H1 (cell line): ENCODE results near the gene UPK1B.

Source experiments
- ASH2L ChIP-seq: fragments of 200-600, 300-600 bp; sonication (generic); IDR thresholded peaks from one replicate; pipeline ENCODE4 v1.7.1; 2017; ENCODE audit warnings: low read length
- CTCF ChIP-seq, 3 experiments: IDR thresholded peaks; 1 replicate in 2 of 3; 2 replicates in 1 of 3; pipeline versions ENCODE4 v1.5.1 to v1.6.1; 2011; ENCODE audit warnings: low read length in 3 of 3, mild to moderate bottlenecking in 3 of 3, inconsistent platforms in 2 of 3, low read depth in 1 of 3, moderate library complexity in 1 of 3; ENCODE audit not compliant: insufficient read depth in 1 of 3; ENCODE audit errors: control extremely low read depth in 1 of 3
- EZH2 ChIP-seq: fragments of 200-600 bp; sonication (generic); IDR thresholded peaks from 2 replicates; pipeline ENCODE4 v1.7.1; 2012; ENCODE audit warnings: low read depth, mild to moderate bottlenecking, moderate library complexity, low read length, inconsistent platforms; ENCODE audit not compliant: severe bottlenecking
- GTF2F1 ChIP-seq: IDR thresholded peaks from 2 replicates; pipeline ENCODE4 v1.6.1; 2012; ENCODE audit warnings: low read depth, low read length, improper control_type of control experiment, borderline replicate concordance
- KDM5A ChIP-seq: fragments of 200-600 bp; IDR thresholded peaks from 2 replicates; pipeline ENCODE4 v1.7.1; 2012; ENCODE audit warnings: mild to moderate bottlenecking, low read length, inconsistent platforms, mixed read lengths
- POLR2A ChIP-seq, 2 experiments: IDR thresholded peaks; 1 replicate in 1 of 2; 2 replicates in 1 of 2; pipeline ENCODE4 v1.6.1; 2011; ENCODE audit warnings: low read depth in 2 of 2, low read length in 2 of 2, mild to moderate bottlenecking in 2 of 2; ENCODE audit errors: control extremely low read depth in 1 of 2
- POLR2AphosphoS5 ChIP-seq: IDR thresholded peaks from 2 replicates; pipeline ENCODE4 v1.6.1; 2011; ENCODE audit warnings: low read depth, low read length
- RAD21 ChIP-seq, 2 experiments: IDR thresholded peaks in 1 of 2; conservative IDR thresholded peaks in 1 of 2; 2 replicates each; pipeline ENCODE4 v1.6.1; 2011; ENCODE audit warnings: low read depth in 2 of 2, low read length in 2 of 2, improper control_type of control experiment in 1 of 2, inconsistent platforms in 1 of 2, mild to moderate bottlenecking in 1 of 2, moderate library complexity in 1 of 2
- TAF1 ChIP-seq: IDR thresholded peaks from 2 replicates; pipeline ENCODE4 v1.6.1; 2011; ENCODE audit warnings: mild to moderate bottlenecking, low read depth, low read length

DNA sequence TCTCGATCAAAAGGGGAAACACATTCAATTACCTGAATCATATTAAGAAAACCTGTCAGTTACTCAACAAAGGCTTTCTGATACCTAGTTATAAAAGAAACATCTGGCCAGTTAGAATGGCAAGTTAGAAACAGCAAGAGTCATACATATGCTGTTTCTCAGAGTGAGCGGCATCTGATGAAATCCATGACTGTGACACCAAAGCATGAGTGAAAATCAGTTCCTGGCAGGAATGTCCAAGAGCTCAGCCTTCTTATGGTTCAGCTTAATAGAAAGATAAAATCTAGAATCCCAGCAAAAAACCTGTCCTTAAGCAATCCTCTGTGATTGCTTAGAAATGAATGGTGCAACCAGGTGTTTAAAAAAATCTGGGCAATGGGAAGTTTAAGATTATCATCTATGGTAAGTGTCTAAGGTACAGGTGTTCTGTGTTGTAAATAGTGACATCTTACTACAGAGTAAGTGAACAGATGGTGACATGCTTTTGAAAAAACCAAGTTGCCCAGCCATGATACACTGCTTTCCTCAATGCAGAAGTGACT lies 48.5 kb downstream of the UPK1B start:
- TF ChIP-seq CTCF (IDR thresholded peaks at IDR 0.05; ENCODE audit: control extremely low read depth in 1 of 3, insufficient read depth in 1 of 3, low read depth in 1 of 3, low read length in 3 of 3) (no peak), TAF1 (no peak), POLR2A (IDR thresholded peaks at IDR 0.05; ENCODE audit: control extremely low read depth in 1 of 2, low read depth in 2 of 2, low read length in 2 of 2) (no peak), EZH2 (no peak), POLR2AphosphoS5 (no peak), KDM5A (no peak), RAD21 (IDR thresholded peaks at IDR 0.05 in 1 of 2, conservative IDR thresholded peaks at IDR 0.05 in 1 of 2; ENCODE audit: low read depth in 2 of 2, low read length in 2 of 2) (no peak), GTF2F1 (no peak), ASH2L (no peak)
